Mucosa of gallbladder (tissue), 1 donor: ENCODE measurements around the gene LILRB1. TPM values are rescaled to one million over a fixed set of nuclear protein-coding genes. Genes with fewer than 3 reads are reported as not detected.
"Not testable (repeated sequence)": the region's sequence is repeated elsewhere in the genome, so short reads cannot be mapped to it uniquely, and the experiment has no call there.

ENCODE experiments used
- DNase-seq: peaks from one replicate; pipeline ENCODE4 v3.0.0-alpha.2; 2020; ENCODE audit warnings: low spot score
- total RNA-seq: library from RNA; stranded (reverse); gene quantifications from one replicate; pipeline ENCODE4 v1.2.1, GENCODE V29; 2021
- donor health status: DM: no; HTN: no; CAD: no.

The LILRB1 gene
- total RNA-seq, 1 donor from 2014 or later, result 11.4 TPM

DNA sequence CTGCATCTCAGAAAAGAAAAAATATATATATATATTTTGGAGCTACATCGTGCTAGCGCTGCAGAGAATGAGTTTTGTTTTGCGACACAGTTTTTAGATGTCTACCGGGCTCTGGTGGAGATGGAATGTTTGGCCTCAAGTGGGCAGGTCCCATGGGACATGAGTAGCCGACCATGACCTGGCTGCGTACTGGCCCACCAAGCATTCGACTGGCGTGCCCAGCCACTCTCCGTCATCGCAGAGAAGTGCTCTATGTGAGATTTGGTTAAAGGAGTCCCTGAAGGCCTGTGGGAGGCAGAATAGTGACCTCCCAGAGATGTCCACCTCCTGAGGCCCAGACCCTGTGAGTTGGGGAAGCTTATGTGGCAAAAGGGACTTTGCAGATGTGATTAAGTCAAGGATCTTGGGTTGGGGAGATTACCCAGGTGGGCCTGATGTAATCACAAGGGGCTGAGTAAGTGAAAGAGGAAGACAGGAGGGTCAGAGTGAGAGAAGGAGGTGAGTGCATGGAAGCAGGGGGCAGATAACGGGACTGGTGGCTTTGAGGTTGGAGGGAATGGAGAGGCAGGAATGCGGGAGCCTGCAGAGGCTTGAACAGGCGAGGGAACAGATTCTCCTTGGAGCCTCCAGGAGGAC lies 31.7 kb downstream of the LILRB1 start:
- DNase-seq, result no peak

DNA sequence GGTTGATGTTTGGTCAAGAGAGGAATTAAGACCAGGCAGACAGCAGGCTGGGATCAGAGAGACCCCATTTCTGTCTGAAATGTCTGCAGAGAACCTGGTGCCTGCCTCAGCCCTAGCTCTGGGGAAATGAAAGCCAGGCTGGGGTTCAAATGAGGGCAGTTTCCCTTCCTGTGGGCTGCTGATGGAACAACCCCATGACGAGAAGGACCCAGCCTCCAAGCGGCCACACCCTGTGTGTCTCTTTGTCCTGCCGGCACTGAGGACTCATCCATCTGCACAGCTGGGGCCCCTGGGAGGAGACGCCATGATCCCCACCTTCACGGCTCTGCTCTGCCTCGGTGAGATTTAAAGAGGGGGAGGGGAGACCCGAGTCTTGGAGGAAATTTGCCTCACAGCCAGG lies 32.4 kb downstream of the LILRB1 start, which contains the start of gene LILRB4:
Gene LILRB4, plus strand, starts transcription at position 256 of the 400 bp plus-strand sequence. Its CDS starts 49 bp downstream, at position 305.
- peak; percentile 26 for DNase-seq

DNA sequence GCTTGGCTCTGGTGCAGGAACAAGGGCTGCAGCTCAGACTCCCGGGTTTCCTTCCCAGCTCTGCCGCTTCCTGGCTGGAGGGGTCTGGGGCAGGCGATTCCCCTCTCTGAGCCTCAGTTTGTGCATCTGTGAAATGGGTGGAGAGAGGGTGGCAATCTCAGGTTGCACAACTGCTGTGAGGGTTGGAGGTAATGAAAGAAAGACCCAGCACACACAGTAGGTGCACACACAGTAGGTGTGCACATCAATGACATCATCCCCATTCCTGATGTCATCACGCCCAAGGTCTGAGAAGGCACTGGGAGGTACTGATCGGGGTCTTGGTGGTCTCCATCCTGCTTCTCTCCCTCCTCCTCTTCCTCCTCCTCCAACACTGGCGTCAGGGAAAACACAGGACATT lies 35.2 kb downstream of the LILRB1 start:
- DNase-seq, result no peak

DNA sequence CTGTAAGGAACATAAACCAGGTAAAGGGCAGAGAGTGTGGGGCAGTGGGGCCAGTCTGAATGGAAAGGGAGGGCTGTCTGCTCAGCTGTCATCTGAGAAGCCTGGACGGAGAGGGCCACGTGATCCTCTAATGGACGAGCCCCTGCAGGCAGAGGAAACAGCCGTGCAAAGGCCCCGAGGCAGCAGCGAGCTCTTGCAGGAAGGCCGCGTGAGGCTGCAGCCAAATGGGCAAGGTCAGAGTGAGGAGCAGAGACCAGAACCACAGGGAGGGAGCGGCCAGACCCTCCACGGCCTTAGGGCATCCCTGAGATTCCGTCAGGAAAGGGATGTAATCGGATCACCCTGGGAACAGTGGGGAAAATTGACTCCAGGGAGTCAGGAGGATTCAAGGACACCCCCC lies 36.9 kb downstream of the LILRB1 start:
- DNase-seq, result no peak

DNA sequence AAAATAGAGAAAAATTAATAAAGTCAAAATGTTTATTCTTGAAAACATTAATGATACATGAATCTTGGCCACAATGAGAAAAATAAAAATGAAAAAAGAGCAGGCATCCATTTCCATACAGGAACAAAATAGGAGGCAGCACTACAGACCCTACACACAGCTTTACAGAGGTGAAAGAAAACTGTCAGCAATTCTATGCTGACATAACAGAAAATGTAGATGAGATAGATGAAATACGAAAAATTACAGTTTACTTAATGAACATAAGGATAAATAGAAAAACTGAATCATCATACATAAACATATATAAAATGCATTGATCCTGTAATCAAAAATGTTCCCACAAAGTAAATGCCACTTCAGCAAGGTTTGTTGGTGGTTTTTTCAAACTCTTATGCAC lies 38.1 kb downstream of the LILRB1 start:
- no peak for DNase-seq

DNA sequence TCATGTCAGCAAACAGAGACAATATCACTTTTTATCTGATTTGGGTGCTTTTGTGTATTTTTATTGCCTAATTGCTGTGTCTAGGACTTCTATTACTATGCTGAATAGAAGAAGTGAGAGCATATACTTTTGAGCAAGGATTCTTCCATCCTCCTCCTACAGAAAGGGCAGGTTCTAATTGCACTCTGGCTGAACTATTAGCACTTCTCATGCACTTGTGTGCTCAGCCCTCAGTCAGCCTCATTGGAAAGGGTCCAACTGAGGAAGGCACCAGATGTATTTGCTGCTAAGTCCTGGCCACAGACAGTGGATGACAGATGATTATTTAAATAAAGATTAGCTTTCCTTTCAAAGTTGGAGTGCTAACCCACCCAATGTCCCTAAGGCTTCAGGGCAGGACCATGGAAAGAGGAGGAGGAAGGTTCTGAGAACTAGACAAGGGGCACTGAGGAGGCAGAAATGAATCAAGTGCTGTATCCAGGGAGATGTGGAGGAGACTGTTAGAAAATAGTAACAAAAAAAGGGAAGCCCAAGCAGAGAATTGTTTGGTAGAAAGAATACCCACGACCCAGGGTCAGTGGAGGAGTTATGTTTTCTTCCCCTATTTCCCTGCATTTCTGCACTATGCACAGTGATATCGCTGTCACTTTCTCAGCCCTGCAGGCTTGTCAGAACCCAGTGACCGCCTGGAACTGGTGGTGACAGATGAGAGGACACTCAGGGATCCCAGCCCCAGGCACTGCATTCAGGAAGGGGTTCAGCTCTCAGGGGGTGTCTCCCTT lies 40.5 kb downstream of the LILRB1 start:
- DNase-seq, result no peak

DNA sequence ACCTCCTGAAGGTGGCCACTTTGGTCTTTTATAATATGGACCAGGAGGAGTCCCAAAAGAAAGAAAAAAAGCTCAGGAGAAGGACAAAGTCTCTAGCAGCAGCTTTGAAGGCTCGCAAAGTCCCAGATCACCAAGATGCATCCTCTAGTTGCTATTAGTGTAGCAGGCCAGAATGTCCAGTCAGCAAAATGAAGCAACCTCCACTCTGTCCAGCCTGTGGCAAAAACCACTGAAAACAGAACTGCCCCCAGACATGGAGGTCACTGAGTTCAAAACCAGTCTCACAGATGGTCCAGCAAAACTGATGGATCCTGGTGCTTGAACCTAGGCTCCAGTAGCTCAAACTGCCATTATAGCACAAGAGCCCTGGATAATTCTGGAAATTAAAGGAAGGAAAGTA lies 42.9 kb downstream of the LILRB1 start:
- DNase-seq, result no peak

- no peak for DNase-seq
These were observed 43.8 kb downstream of the LILRB1 start for GRCh38 chr19:54674021-54674617.

- DNase-seq, result not testable (repeated sequence)
These were observed 46.0 kb downstream of the LILRB1 start for GRCh38 chr19:54676210-54676834.

GRCh38 chr19:54677217-54677616 lies 46.9 kb downstream of the LILRB1 start:
- no peak for DNase-seq

DNA sequence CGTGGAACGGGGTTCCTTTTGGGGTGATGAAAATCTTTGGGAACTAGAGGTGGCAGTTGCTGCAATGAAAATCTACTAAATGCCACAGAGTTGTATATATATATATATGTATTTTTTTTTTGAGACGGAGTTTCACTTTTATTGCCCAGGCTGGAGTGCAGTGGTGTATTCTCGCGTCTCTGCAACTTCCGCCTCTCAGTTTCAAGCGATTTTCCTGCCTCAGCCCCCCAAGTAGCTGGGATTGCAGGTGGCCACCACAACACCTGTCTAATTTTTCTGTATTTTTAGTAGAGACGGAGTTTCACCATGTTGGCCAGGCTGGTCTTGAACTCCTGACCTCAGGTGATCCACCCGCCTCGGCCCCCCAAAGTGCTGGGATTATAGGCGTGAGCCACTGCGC lies 51.3 kb downstream of the LILRB1 start:
- not testable (repeated sequence) for DNase-seq

DNA sequence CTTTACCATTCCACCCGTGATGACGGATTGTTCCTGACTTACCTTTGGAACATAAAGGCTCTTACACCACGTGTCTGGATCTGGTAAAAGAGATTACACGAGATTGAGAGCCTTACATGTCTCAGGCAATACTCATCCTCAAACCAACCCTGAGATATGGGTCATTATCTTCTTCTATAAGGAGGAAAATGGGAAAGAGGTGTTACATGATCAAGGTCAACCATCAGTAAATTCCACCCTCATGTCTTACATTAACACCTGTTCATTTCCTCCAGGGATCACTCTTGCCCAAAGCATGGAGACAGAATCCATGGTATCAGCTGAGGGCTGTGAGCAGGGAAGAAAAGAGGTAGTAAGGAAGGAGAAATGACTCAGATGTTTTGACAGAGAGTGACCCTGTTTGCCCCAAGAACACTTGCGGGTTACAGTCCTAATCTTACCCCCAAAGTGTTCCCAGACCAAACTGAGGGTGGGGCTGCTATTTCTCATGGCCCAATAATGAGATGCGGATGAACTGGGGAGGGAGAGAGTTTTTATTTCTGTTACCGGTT lies 52.1 kb downstream of the LILRB1 start:
- no peak for DNase-seq

GRCh38 chr19:54684527-54684926 lies 54.2 kb downstream of the LILRB1 start:
- DNase-seq, result peak; percentile 22

Other genes starting within 250 kb of the LILRB1 start
- 2.7 TPM for gene TTYH1, start 215.0 kb upstream of the LILRB1 start, total RNA-seq
- 236 TPM for gene LENG8, start 181.3 kb upstream of the LILRB1 start, total RNA-seq
- 11.0 TPM for gene LENG9, start 166.7 kb upstream of the LILRB1 start, total RNA-seq
- 14.9 TPM for gene CDC42EP5, start 157.2 kb upstream of the LILRB1 start, total RNA-seq
- gene LAIR2, start 127.7 kb upstream of the LILRB1 start, total RNA-seq, result not detected
- 5.8 TPM for gene LILRA2, start 56.7 kb upstream of the LILRB1 start, total RNA-seq
- 1.9 TPM for gene LILRA1, start 36.9 kb upstream of the LILRB1 start, total RNA-seq
- 16.4 TPM for gene LILRB4, start 32.5 kb downstream of the LILRB1 start, total RNA-seq
- not detected for gene KIR3DL3, start 94.0 kb downstream of the LILRB1 start, total RNA-seq
- not detected for gene KIR2DL3, start 108.0 kb downstream of the LILRB1 start, total RNA-seq
- not detected for gene KIR2DL1, start 139.3 kb downstream of the LILRB1 start, total RNA-seq
- not detected for gene KIR2DL4, start 173.1 kb downstream of the LILRB1 start, total RNA-seq
- gene KIR3DL1, start 186.0 kb downstream of the LILRB1 start, total RNA-seq, result not detected
- not detected for gene KIR2DS4, start 202.2 kb downstream of the LILRB1 start, total RNA-seq
- not detected for gene KIR3DL2, start 220.0 kb downstream of the LILRB1 start, total RNA-seq
- not detected for gene FCAR, start 243.8 kb downstream of the LILRB1 start, total RNA-seq